ENCODE measurements around the gene IL20.

- TF ChIP-seq YY1 (IDR thresholded peaks at IDR 0.05; ENCODE audit: low read depth) = no peak
- no peak for TF ChIP-seq RAD21 (IDR thresholded peaks at IDR 0.05; ENCODE audit: low read depth)
- TF ChIP-seq TAF1 (IDR thresholded peaks at IDR 0.05; ENCODE audit: low read depth) = no peak
Measured at GRCh38 chr1:206880314-206880713, 14.9 kb downstream of the IL20 start.
